GM21515 (cell line): ENCODE data around the gene PPP4R2.

ENCODE experiments used
- ATAC-seq: cut with Tn5 transposase; IDR thresholded peaks from one replicate; pipeline ENCODE4 v1.9.1; 2021; ENCODE audit not compliant: unreplicated experiment

The PPP4R2 gene

GRCh38 chr3:72996473-72997333 is at the start of gene PPP4R2:
TSS of gene PPP4R2 (plus strand) at chr3:72996811. CDS start at chr3:72997038, 227 bp downstream.
- peak; percentile 92 for ATAC-seq

GRCh38 chr3:72947715-72948490 is 48.7 kb upstream of the PPP4R2 start:
- ATAC-seq: no peak

- ATAC-seq: no peak
Observed at GRCh38 chr3:72949016-72949415, 47.6 kb upstream of the PPP4R2 start.

GRCh38 chr3:72950372-72950771 is 46.2 kb upstream of the PPP4R2 start:
- ATAC-seq: no peak

- no peak for ATAC-seq
Observed at GRCh38 chr3:72950801-72951200, 45.8 kb upstream of the PPP4R2 start.

GRCh38 chr3:72951259-72951722 is 45.3 kb upstream of the PPP4R2 start:
- no peak for ATAC-seq

GRCh38 chr3:72953325-72953956 is 43.2 kb upstream of the PPP4R2 start:
- no peak for ATAC-seq

- no peak for ATAC-seq
Observed at GRCh38 chr3:72957297-72957696, 39.3 kb upstream of the PPP4R2 start.

GRCh38 chr3:72959336-72959735 is 37.3 kb upstream of the PPP4R2 start:
- ATAC-seq: no peak

GRCh38 chr3:72960812-72961518 is 35.6 kb upstream of the PPP4R2 start:
- no peak for ATAC-seq

- ATAC-seq: no peak
Observed at GRCh38 chr3:72961752-72962151, 34.9 kb upstream of the PPP4R2 start.

- ATAC-seq: no peak
Observed at GRCh38 chr3:72962317-72962716, 34.3 kb upstream of the PPP4R2 start.

GRCh38 chr3:72964633-72965032 is 32.0 kb upstream of the PPP4R2 start:
- ATAC-seq: no peak

GRCh38 chr3:72968266-72968664 is 28.3 kb upstream of the PPP4R2 start:
- ATAC-seq: no peak

GRCh38 chr3:72969766-72970165 is 26.8 kb upstream of the PPP4R2 start:
- no peak for ATAC-seq

GRCh38 chr3:72970942-72971341 is 25.7 kb upstream of the PPP4R2 start:
- ATAC-seq: no peak

GRCh38 chr3:72972706-72973030 is 23.9 kb upstream of the PPP4R2 start:
- no peak for ATAC-seq

- no peak for ATAC-seq
Observed at GRCh38 chr3:72973031-72973723, 23.4 kb upstream of the PPP4R2 start.

- ATAC-seq: no peak
Observed at GRCh38 chr3:72973786-72974185, 22.8 kb upstream of the PPP4R2 start.

- no peak for ATAC-seq
Observed at GRCh38 chr3:72974956-72975355, 21.7 kb upstream of the PPP4R2 start.
